GM18519 (cell line): Measurements from ENCODE around the gene PLCL2.

Experiments used
- ATAC-seq: cut with Tn5 transposase; IDR thresholded peaks from one replicate; pipeline ENCODE4 v1.9.1; 2021; ENCODE audit warnings: mild to moderate bottlenecking, moderate library complexity; ENCODE audit not compliant: unreplicated experiment, low FRiP score

Gene PLCL2

DNA sequence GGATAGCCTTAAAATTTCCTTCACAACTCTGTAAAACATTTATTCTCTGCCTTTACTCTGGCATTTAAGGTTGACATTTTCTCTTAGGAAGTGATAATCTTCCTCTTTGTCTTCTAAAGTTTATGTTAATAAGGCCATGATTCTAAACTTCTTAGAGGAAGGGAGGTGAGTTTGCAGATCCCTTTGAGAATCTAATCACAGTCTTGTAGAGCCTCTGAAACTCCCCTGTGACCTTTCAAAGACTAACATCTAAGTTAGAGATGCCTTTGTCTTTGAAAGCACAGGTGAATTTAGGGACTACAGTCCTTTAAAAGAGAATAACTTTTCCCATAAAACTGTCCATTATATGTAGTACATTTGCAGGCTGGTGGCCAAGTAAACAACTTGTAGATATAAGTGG is 115.1 kb downstream of the PLCL2 start:
- ATAC-seq = no peak

DNA sequence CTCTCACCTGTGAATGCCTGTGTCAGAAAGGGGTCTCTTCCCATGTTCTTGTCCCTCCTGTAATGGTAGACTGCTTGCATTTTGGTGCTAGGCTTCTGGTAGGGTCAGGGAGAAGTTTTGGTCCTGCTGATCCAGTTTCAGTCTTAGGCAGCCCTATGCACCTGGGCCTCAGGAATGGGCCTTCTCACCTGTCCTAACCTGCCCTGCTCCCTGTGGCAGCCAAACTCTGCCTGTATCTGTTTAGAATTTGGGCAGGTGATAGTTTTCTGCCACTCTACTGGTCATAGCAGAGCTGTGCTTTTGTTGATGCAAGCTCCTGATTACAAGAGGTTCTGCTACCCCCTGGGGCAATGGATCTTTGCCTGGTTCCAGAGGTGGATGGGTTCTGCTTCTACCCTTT is 118.7 kb downstream of the PLCL2 start:
- ATAC-seq = no peak

DNA sequence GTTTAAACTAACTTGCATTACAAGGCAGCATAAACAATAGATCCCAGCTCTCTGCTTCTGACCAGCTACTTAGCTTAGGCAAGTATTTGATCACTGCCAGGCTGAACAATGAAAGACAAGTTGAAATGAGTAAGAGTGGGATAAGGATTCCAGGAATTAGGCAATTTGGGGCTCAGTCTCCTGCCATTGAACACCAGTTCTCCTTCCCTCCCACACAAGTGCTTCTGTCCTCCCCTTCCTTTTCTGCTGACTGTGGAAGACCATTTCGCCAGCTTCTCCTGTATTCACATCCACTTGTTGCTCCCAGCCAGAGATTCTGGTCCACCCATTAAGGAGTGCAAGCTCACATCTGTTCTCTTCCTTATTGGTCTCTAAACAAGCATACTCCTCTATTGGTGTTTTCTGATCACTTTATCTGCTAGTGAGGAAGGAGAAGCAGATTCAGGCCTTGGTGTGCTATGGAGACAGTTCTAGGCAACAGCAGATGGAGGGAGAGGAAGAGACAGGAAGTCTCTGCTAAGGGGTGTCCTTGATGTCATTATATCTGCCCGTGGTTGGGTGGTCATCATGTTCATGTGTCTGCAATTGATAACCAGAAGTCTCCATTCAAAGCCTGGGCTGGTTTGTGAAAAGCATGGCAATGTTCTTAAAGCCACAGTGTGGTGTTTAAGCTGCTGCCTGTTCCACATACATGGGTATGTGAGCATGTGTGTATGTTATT is 121.5 kb downstream of the PLCL2 start:
- no peak for ATAC-seq

DNA sequence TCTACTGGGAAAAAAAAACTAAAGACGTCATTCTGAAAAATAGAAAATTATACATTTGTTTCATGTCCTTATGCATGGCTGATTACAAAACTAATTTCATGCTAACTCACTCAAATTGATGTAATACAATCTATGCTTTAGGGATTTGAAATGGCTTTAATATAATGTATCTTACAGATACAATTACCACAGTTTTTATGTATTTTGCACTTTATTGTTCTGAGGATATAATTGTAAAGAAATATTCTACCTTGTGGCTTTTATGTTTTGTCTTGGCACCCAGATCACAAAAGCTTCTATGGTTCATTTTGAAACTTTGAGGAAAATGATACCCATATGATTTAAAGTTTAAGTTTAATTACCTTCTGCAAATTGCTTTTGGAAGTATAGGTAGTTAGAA is 122.5 kb downstream of the PLCL2 start:
- ATAC-seq = no peak

DNA sequence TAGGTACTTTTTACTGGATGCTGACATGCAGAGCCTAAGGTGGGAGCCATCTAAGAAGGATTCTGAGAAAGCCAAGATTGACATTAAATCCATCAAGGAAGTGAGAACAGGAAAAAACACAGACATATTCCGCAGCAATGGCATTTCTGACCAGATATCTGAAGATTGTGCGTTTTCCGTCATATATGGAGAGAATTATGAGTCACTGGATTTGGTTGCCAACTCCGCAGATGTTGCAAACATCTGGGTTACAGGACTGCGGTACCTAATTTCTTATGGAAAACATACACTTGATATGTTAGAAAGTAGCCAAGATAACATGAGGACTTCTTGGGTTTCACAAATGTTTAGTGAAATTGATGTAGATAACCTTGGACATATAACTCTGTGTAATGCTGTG is 125.1 kb downstream of the PLCL2 start:
- no peak for ATAC-seq

DNA sequence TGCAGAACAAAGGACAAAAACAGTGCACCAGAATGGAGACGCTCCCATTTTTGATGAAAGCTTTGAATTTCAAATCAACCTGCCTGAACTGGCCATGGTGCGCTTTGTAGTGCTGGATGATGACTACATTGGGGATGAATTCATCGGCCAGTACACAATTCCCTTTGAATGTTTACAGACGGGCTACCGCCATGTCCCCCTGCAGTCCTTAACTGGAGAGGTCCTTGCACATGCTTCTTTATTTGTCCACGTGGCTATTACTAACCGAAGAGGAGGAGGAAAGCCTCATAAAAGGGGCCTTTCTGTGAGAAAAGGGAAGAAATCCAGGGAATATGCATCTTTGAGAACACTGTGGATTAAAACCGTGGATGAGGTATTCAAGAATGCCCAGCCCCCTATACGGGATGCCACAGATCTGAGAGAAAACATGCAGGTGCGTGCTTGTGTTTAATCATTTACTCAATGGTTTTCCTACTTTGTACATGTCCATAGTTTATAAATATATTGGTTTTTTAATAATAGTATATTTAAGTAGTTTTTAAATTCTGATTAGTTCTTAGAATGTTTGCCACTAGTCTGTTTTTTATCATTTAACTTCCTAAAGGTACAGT is 127.1 kb downstream of the PLCL2 start:
- ATAC-seq = no peak

DNA sequence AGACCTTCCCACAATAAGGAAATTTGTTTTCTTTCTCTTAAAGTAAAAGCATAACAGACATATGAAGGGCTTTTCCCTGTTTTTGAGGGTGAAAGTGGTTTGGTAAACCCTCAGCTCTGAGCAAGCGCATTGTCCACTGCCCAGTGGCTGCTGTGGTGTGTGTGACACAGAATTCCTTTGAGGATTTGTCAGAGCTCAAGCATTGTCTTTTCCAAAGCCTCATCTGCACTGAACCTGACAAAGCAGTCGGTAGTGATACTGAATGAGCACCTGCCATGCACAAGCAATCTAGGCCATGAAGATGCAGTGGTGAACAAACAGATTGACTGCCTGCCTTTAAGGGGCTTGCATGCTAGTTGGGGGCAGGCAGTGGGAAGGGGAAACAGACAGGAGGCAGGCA is 128.3 kb downstream of the PLCL2 start:
- ATAC-seq = no peak

DNA sequence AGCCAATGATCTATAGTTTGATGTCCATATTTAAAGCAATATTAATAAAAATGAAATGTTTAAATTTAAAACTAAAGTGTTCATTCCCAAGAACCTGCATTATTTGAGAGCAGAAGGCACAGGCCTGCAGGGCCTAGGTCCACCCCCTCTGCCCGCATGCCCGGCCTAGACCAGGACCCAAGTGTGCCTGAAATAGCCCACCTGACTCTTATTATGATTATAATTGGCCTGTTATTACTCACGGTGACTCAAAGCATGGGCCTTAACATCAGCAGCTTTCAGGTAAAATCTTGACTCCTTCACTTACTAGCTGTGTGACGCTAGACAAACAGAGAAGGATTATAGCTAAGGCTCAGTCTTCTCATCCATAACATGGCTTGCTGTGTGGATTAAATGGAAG is 128.8 kb downstream of the PLCL2 start:
- peak; percentile 43 for ATAC-seq

DNA sequence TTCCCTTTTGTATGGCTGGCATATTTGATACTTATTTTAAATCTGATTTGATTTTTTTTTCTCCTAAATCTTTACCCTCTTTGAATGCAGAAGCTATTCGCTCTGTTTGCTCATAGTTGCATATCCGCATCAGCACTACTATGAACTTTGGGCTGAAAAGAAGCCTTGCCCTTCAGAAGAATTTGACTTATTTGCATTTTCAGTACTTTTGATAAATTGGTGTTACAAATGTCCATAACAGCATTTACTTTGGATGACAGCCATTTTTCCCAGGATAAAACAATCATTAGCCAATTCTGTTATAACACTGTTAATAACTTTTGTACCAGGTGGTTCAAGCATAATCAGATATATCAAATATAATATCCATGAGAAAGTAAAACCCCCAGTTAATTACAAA is 129.5 kb downstream of the PLCL2 start:
- ATAC-seq = no peak

DNA sequence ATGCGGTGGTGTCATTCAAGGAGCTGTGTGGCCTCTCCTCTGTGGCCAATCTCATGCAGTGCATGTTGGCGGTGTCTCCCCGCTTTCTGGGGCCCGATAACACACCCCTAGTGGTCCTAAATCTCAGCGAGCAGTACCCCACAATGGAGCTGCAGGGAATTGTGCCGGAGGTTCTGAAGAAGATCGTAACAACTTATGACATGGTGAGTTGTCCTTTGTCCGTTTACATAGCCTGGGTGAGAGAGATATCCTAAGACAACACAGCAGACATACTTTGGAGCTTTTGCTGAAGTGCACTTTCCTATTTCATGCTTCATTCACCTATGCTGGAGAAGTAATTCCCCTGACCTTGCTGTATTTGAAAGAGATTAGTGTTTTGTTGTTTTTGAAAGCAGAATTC is 130.0 kb downstream of the PLCL2 start:
- ATAC-seq = no peak

DNA sequence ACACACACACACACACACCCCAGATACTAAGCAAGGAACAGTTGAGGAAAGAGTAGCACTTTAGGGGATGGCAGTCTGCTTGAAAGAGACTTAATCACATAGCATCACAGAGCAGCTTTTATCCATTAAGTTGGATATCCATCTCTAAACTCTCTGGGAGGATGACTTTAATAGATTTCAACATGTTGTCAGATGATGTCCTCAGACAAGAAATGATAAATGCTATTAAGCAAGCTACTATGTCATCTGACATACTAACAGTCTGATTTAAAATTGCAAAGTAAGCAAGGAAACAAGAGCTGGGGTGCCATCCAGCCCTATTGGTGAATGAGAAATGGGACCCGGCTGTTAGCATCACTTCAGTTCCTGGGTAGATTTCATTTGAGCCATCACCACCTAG is 136.9 kb downstream of the PLCL2 start:
- ATAC-seq = no peak

DNA sequence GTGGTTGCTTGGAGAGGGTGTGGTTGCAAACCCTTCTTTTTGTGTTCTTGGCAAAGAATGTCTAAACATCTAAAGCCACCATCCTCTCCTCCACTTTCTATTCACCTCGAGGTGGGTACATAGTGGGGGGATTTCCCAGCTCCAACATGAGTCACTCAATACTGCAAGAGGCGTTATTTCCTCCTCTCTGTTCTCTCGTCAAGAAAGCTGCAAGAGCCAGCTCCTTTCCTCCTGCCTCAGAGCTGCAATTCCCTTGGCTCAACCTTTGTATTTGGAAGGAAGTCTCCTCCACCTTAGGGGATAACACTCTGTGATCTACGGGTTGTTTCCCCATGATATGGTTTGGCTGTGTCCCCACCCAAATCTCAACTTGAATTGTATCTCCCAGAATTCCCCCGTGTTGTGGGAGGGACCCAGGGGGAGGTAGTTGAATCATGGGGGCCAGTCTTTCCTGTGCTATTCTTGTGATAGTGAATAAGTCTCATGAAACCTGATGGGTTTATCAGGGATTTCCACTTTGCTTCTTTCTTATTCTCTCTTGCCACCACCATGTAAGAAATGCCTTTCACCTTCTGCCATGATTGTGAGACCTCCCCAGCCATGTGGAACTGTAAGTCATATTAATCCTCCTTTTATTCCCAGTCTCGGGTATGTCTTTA is 138.4 kb downstream of the PLCL2 start:
- peak; percentile 84 for ATAC-seq

DNA sequence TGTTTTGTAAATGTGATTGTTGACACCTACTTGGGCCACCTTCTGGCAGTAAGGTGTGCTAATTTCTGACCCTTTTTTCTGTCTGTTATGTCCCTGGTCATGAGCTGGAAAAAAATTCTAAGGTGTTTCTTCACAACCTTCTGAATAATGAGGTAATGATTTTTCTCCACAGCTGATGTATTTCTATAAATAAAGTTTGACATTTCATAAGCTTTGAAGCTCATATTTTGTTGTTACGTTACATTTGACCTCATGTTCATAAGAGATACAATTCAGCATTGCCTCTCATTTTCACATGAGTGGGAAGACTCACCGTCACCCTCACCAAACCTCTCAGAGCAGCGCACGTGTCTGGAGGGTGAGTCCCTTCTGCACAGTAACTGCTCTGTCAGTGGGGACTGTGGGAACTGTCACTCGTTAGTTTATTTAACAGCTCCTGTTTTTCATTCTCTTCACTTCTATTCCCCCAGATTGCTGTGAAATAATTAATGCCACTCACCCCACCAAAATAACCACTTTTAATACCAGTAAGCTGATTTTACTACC is 140.9 kb downstream of the PLCL2 start:
- no peak for ATAC-seq

DNA sequence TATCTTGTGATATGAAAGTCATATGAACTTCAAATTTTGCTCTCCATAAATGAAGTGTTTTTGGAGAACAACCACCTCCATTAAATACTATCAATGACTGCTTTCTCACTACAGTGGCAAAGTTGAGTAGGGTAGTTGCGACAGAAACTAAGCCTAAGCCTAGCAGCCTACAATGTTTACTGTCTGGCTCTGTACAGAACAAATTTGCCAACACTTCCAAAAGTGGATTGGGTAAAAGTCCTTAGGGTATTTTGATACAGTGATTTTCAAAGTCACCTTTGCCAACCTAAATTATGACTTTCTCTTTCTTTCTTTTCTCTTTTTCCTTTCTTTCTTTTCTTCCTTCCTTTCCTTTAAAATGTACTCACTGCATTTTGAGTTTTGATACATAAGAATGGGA is 142.6 kb downstream of the PLCL2 start:
- ATAC-seq = no peak

DNA sequence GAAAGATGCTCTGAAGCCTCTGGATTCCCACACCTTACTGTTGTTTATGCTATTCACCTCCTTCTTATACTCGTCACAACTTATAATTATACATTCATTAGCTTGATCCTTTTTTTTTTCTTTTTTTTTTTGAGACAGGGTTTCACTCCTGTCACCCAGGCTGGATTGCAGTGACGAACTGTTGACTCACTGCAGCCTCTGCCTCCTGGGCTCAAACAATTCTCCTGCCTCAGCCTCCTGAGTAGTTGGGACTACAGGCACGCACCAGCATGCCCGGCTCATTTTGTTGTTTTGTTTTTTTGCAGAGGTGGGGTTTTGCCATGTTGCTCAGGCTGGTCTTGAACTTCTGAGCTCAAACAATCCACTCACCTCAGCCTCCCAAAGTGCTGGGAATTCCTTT is 143.6 kb downstream of the PLCL2 start:
- no peak for ATAC-seq

DNA sequence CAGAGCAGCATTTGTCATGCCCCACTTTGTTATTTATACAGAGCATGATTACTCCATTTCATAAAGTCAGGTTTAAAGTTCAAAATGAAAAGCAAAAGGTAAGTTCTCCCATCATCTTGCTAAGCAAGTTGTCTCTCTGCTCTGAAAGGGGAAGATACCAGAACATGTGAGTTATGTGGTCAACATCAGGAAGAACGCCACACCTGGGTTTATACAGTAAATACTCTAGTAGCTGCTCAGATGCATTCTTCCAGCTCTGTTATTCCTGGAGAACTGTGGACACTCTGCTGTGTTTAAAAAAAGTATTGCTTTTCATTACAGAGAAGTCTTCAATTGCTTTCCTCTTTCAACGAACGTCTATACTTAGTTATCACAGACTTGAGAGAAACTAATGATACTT is 145.7 kb downstream of the PLCL2 start:
- ATAC-seq = no peak

DNA sequence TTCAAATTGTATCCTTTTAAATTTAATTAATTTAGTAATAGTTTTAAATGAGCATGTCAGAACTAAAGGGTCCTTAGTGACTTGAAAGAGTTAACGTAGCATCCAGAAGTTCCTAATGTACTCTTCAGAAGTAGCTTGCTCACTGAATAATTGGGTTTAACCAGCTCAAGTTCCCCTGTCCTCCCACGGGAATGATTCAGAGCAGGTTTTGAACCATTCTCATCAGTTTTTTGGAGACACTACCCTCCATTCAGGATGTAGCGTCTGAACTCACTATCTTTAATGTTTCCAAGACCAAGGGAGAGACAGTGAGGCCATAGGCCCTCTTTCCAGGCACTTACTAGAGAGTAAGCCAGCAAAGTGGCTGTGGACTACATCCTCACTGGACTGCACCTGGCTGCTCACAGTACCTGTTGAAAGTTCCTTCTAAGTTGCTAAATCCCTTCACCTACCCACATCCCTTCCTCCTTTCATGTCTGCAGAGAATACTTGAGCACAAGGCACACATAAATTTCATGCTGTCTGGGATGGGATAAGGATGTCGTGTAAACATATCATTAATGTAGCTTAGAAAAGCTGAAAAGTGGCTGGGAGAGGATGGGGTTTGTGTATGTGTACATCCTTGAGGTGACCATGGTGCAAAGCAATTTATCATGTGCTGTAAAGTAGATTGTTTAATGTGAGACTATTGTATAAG is 146.3 kb downstream of the PLCL2 start:
- no peak for ATAC-seq

DNA sequence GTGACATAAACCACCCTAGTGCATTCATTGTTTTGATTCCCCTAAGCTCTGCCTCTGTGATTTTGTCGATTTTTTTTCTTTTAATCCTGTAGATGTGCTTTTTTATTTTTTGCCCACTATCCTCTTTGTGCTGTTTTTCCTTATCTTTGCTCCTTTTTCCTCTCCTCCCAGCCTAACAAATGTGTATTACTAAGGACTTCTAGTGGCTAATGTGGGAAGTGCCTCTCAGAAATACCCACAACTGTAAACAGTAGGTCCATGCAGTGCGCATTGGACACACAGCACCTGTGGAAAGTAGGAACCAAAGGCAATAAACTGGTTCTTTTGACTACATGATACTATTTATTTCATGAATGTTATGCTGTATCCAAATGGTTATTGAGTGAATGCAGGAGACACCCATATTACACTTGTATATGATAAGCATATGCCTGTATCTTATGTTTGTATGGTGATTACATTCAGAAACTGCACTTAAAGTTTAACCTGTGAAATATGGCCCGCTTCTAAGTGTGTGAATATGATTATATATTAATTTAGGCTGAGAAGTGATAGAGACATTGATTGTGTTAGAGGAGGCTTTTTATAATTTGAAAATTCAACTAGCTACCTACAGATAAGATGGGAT is 147.8 kb downstream of the PLCL2 start:
- ATAC-seq = no peak

DNA sequence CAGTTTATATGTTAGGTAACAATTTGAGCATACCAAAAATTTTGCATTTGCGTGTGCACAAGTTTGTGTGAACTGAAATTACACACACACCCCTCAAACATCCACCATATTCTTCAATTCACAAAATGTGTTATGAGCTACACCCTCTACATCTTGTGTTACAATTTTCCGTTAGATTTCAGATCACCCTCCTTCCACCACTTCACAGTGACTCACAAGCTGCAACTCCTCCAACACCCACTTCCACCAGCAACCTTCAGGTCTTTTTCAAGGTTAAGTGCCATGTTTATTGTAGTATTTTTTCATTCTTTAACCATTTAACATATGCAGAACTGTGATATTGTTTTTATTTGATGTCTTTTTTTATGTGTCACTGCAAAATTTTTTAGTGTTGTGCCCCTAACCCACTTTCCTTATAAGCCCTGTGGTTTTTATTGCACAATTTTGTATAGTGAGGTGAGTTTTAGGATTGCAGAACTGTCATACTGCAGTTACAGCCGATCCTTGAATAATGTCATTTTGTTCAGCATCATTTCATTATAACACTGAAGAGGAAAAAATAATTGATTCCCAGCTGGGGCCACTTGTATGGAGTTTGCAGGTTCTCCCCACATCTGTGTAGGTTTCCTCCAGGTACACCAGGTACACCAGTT is 148.9 kb downstream of the PLCL2 start:
- no peak for ATAC-seq

DNA sequence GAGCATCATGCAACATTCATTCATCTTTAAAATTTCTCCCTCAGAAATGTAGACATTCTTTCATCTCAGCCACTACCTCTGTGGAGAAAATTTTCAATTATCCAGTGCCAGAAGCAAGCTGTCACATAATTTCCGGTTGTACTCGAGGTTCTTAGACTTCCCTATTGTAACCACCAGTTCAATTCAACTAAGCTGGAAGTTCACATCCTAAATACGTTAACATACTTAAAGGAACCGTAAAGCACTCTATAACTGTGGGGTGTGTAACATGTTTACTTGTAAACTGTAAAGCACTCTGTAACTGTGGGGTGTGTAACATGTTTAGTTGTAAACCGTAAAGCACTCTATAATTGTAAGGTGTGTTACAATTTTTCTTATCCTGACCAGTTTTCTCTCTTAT is 150.3 kb downstream of the PLCL2 start:
- ATAC-seq = no peak
